Cardiac septum (tissue), 1 donor: ENCODE data around the gene FAM107A. TPM values are rescaled to one million over a fixed set of nuclear protein-coding genes. Genes with fewer than 3 reads are reported as not detected.

Source experiments
- DNase-seq: peaks from one replicate; pipeline ENCODE4 v3.0.0-alpha.2; 2020; ENCODE audit warnings: low spot score
- intact Hi-C: fragments of 100-400 bp; cut with DNase I; formaldehyde crosslinking; loops from one replicate; pipeline ENCODE4 v1.14.0; 2022
- long read RNA-seq: library from polyadenylated mRNA; unstranded; transcript quantifications from one replicate; pipeline ENCODE4 v2.0.0, GENCODE V29; 2021
- total RNA-seq: library from RNA; stranded (reverse); fragmentation: NEBNext Ultra II Directional; extraction: Animal tissue kit (Norgen Biotek cat#: 25700); gene quantifications from one replicate; pipeline ENCODE4 v1.2.1, GENCODE V29; 2021
- donor health status: DM: no; HTN: no; CAD: no.

The FAM107A gene, protein sequence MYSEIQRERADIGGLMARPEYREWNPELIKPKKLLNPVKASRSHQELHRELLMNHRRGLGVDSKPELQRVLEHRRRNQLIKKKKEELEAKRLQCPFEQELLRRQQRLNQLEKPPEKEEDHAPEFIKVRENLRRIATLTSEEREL
- 29.9 TPM for total RNA-seq
- long read RNA-seq, transcript FAM107A-201 (4 exons, 3,367 nt) = major isoform, 8 of 52 reads
- long read RNA-seq, partial matches to known transcripts = 1 of 52 reads
- long read RNA-seq, other reads (novel, unspliced or antisense) = 38 of 52 reads

DNA sequence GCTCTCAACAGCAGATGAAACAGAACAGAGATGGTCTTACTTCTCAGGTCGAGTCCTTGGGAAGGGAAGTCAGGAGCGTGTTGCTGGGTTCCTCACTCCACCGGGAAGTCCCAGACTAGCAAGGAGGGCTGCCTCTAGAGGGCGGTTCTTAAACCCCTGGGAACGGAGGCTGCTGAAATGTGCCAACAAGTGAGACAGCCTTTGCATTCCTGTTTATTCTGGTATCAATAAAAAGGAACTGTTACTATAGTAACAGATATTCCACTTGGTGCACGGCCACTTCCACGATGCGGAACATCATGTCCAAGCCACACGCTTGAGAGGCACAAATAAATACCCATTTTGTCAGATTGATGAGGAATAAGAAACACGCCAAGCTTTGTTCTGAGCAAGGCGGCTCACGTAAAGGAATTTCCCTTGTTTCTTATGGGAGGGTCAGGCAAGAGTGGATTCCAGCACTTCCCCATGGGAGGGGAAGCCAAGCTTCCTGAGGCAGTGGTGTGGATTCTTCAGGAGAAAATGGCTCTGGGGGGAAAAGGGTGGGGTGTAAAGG lies at the start of gene FAM107A:
FAM107A (minus strand) TSS at position 123 of the 553 bp plus-strand sequence. CDS start 7,531 bp downstream, outside the sequence.
- DNase-seq = no peak
- intact Hi-C loops = loop anchor here (10.0 kb wide), 1 partner anchor 317 kb away; no protein-coding TSS in a partner anchor

DNA sequence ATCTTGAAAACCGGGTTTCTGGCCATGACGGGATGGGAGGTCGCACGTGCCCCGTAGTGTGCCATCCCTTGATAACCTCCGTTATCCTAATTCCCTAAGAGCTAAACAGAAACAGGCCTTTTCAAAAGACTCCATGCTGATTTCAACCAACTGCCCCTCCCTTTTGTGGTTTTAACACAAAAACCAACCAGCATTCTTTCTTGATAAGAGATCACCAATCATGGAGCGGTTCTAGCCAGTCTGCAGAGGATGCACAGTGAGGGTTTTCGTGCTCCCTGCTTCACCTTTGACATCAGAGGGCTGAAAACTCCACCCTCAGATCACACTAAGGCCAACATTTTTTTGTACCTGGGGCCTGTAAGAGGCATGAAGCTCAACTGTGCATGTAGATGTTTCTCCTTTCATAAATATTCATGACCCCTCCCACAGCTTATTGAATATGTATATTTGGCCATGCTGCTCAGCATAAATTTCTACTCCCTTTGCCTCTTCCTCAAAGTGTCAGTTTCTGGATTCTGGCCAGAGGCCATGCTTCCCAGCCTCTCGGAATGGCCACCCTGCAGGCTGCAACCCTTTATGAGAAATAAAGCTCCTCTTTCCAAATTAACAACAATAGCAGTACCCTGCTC lies 48.1 kb upstream of the FAM107A start:
- intact Hi-C loops = loop anchor here (5.0 kb wide), 2 partner anchors 38 to 133 kb away; partner anchors contain the start of gene KCTD6
- no peak for DNase-seq

DNA sequence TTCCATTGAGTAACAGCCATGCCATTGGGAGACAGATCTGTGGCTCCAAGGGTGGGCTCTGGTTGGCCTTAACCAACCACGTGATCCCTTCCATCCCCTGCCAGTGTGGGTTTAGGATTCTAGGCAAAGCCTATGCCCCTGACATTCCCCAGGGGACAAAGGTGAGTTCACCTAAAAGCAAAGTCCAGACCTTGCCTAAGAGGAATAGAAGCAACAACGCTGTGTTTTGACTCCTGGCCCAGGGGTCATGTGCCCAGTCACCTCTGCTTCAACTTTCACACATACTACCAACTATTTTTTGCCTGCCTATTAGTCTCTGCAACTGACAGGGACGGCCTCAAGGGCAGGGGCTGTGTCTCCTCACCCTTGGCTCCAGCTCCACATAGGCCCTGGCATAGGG lies 47.4 kb upstream of the FAM107A start:
- DNase-seq = no peak
- intact Hi-C loops = no loop called here

DNA sequence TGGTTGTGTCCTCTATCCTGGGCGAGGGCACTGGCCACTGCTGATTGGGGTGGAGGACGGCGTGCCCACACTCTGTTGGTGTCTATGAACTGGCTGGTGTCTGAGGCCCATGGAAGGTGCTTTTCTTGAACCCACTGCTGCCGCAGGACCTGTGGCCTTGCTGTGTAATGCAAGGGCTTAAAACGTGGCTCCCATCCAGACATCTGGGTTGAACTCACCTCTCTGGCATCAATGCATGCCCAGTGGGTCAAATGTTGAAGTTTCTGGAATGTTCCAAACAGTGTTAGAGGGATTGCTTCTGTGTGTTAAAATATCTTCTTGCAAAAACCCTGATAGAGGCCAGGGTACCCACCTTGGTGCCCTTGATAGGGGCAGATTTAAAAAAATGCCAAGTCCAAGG lies 46.8 kb upstream of the FAM107A start:
- DNase-seq = no peak
- intact Hi-C loops = no loop called here

DNA sequence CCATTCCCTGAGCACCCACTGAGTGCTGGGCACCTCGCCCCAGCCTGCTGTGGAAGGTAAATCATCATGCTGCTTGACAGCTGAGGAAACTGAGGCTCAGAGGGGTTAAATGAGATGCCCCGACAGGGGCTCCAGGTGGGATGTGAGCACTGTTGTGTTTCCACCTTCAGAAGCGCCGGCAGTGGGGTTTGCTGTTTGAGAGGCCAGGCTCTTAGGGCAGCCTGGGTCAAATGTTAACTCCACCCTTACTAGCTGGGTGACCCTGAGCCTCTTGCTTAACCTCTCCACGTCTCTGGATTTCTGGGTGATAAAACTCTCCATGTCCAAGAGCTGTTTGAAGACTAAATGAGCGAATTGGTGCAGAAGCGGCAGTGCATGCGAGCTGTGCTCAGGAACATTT lies 46.3 kb upstream of the FAM107A start:
- no peak for DNase-seq
- intact Hi-C loops = no loop called here

DNA sequence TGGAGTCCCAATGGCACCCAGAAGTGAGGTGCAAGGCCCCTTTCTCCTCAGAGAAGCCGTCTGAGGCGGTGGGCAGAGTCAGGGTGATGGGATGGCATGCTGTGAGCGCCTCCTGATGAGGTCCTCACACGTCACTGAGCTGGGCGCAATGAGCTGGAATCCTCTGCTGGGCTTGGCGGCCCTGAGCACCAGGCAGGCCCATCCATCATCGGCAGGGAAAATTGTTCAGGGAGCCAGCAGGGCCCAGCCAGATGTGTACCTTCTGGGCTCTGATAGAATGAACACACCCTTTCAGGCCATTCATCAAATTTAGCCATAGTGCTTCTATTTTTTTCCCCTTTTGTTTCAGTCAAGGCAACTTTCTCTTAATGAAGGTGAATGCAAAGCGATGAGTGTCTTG lies 45.7 kb upstream of the FAM107A start:
- no peak for DNase-seq
- intact Hi-C loops = no loop called here

DNA sequence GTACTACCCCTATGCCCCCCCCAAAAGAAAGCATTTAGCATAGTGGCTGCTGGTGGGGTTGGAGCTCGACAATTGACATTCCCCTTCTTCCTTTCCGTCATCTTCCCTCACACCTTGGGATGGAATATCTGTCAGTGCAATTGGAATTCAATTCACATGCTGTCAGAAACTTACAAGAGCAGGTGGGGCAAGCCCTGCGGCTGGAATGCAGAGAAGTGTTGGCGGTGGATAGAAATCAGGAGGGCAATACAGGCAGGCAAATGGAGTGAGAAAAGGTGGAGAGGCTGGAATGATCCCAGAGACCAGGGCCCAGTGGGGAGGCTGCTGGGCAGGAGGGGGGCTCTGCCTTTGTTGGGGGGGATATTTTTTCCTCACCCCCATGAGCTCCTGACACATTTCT lies 45.2 kb upstream of the FAM107A start:
- DNase-seq = no peak
- intact Hi-C loops = no loop called here

DNA sequence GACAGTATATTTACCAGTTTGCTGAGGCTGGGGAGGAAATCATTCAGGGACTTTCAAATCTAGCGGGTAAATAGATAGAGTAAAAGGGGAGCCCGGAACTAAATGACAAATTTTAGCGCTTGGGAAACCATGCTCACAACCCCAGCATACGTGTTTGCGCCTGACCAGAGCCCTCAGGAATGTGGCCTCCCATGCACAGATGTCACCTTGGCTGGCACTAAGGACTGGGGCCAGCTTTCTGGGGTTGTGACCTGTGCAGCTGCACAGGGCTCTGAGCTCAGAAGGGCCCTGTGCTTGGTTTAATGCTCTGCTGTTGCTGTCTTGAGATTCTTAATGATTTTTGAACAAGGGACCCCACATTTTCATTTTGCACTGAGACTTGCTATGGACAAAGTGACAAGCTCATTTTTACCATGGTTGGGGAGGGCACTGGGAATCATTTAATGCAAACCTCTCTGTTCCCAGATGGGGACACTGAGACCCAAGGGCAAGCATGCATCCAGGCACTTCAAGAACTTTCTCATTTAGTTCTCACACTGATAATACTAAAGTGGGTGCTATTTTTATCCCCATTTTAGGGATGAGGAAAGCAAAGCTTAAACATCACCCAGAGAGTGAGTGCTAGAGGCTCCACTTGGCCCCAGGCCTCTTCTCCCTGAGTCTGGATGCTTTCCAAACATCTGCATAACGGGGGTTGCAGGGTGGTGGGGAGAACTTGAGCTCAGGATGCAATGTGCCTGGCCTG lies 44.1 kb upstream of the FAM107A start:
- no peak for DNase-seq
- intact Hi-C loops = no loop called here

DNA sequence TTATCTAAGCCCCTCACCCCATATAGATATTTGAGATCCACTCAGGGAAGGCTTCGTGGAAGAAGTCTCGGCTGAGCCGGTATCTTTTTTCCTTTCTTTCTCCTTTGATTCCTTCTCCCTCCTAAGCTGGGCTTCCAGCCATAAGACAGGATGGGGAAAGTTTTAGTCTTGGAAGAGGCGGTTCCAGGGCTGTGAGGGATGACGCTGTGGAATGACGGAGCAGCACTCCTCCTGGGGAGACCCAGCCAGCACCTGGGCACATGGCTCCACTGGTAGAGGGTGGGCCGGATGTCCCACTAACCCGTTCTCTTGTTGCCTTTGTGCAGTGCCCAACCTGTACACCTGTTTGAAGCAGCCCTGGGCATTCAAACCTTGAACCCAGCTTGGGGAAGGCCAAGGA lies 43.2 kb upstream of the FAM107A start:
- DNase-seq = no peak
- intact Hi-C loops = no loop called here

DNA sequence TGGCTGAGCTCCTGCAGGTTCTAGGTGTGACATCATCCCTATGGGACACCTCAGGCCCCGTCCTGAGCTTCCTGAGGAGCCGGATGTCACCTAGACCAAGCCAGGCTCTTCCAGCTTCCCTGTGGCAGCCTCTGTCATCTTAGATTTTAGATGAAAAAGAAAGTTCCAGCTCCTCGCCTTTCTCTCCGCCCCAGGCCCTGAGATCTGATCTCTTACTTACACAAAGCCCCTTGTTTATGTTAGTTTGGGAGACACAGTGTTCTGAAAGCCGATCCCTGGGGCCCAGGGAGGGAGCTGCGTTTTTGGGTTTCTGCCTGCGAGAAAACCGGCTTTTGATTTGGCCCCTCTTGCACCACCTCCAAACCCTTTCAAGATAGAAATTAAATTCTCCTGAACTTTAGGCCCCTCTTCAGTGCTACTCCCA lies 40.2 kb upstream of the FAM107A start:
- intact Hi-C loops = no loop called here
- DNase-seq = no peak

DNA sequence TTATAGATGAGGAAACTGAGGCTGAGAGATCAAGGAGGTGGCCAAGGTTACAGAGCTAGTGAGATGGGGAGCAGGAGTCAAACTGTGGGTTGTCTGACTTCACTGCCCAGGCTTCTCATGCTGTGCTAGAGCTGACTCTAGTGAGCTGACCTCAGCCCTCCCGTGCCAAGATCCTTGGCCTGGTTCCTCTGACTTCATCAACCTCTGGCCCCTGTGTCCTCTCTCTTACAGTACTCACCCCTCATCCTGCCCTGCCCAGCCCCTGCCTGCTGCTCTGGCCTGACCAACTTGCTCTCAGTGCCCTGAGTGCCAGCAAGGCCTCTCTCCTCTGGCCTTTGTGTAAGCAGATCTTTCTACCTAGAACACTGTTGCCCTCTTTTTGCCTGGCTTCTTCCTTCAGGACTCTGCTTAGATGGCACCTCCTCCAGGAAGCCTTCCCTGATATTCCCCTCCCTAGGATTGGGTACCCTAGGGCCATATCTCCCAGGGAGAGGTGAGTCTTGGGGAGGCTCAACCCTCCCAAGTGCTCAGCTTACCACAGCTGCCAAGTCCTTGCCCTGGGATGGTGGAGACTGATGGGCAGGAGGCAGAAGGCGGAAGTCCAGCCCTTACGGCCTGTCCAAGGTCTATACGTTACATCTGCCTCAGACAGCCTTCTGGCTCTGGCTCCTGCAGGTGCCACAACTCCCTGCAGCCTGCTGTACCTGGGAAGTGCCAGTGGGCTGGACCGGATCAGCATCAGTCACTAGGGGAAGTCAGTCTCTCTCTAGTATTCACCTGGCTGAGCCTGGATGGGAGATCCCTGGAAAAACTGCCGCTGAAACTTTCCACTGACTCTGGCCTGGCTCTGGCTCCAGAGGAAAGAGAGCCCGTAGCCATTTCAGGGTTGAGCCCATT lies 36.3 kb upstream of the FAM107A start:
- intact Hi-C loops = no loop called here
- DNase-seq = no peak

DNA sequence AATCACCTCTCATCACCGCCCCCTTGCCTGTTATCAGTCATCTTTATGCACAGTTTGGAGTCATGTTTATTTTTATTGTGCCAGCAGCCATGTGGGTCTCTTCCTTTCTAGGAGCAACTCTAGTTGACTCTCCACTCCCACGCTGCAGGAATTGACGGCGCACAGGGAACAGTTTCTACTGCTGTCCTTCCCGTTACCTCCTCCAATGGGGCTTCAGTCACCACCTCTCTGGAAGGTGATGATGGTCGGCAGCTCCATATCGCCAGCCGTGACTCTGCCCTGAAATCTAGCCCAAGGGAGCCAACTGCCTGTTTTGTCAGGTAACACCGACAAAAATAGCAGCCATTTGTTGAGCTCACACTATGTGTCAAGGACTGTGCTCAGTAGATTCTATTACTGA lies 35.6 kb upstream of the FAM107A start:
- DNase-seq = no peak
- intact Hi-C loops = no loop called here

DNA sequence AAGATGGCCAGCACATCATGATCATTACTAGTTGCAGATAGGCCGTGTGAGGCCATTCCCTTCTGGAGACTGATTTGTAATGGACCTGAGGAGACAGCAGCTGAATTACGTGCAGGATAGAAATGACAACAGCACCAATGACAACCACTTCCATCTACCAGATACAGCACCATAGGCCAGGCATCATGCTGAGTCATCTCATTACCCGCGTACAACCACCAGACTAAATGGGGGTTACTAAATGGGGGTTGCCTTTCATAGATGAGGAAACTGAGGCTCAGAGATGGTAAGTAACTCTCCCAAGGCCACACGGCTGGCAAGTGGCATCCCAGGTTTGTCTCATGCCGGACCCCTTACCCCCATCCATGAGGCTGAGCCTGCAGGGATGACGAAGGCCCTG lies 32.8 kb upstream of the FAM107A start:
- intact Hi-C loops = no loop called here
- DNase-seq = no peak

DNA sequence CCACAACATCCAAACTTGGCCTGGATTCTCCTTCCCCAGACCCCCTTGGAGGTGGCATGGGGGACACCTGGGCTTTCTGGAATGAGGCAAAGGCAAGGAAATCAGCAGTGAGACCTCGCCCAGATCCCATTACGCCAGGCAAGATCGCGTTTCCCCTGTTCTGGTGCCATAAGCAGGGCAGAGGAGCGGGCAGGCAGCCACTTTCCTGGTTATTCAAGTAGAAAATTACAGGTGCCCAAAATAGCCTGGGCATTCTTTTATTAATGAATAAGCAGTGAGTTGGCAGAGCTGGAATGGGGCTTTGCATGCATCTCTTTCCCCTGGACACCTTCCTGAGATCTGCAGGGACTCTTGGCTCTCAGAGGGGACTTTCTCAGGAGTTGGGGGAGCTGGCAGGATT lies 31.5 kb upstream of the FAM107A start:
- intact Hi-C loops = no loop called here
- DNase-seq = no peak

DNA sequence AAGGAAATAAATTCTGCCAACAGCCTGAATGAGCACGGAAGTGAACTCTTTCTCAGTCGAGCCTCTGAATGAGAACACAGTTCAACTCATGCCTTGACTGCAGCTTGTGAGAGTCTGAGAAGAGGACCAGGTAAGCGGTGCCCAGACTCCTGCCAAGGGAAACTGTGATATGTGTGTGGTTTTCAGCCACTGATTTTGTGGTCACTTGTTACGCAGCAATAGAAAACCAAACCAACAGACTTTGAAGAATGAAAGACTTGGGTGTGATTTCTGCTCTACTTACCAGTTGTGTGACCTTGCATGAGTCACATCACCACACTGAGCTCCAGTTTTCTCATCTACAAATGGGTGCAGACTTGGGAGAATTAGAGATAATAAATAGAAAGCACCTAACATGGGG lies 30.6 kb upstream of the FAM107A start:
- intact Hi-C loops = no loop called here
- DNase-seq = no peak

DNA sequence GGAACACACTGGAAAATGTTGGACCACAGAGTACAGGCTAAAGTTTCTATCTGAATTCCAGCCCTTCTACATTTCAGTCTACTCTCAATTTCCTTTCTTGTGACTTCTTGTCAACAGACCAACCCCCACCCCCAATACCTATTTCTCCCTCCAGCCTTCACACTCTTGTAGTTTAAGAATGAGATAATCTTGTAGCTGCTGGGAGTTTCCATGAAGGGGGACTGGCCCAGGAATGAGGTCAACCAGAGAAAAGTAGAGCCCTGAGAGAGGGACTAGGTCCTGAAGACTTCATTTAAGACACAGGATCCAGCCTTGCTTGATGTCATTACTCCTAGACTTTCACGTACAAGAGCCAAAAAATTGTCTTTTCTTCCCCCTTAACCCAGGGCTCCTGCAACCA lies 29.5 kb upstream of the FAM107A start:
- no peak for DNase-seq
- intact Hi-C loops = no loop called here

DNA sequence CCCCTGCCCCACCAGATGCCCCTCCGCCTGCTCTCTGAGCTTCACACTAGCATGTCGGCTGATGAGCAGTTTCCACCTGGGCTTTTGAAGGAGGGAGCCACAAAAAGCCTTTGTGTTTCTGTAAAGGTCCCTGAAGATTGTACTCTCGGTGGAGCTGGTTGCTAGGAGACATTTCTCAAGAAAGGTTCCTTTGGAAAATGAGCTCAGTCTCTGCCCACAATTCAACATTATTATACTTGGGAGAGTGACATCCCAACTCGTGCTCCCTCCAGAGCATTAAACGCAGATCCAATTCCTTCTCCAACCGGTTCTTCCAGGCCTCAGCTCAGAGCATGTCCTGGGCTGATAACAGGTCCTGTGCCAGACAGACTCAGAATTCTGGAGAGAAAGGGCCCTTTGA lies 26.8 kb upstream of the FAM107A start:
- no peak for DNase-seq
- intact Hi-C loops = no loop called here

DNA sequence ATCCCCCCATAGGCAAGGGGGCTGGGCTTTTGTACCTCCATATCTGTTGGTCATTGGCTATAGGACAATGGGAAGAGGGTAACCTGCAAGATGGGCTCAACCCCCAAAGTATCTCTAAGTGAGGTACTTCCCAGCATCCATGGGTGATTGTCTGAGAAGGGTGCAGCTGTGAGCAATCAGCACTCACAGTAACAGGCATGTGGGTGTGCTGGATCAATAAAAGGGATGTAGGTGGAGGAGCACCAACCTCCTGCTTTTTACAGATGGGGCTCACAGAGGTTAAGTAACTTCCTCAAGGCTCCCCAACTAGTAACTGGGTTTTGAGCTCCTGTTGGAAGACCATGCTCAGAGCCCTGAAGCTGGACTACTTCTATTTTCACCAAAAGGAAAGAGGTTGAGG lies 26.4 kb upstream of the FAM107A start:
- intact Hi-C loops = no loop called here
- DNase-seq = no peak

DNA sequence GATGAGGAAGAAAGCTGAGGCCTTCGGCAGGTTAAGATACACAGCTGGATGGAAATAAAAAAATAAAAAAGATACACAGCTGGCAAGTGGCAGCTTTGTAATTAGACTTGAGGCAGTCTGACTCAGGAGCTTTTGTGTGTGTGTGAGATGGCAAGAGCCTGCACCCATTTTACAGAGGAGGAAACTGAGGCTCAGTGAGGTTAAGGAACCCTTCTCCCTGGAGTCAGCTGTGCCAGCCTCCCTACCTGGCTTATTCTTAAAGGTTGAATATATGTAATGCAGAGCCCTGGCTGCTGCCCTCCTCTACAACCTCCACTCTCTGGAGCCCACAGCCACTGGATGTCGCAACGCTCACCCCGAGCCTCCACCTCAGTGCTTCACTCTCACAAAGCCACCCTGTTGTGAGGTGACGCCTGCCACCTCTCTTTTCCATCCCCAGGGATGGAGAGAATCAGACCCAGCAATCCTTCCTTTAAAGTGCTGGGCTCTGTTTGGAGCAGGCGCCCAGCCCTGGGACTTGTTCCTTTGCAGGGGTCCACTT lies 20.6 kb upstream of the FAM107A start:
- intact Hi-C loops = no loop called here
- no peak for DNase-seq
